DND-41 (cell line): ENCODE measurements around the gene CCDC60.

Source experiments
- ATAC-seq: fragments of 200-7000 bp; cut with Tn5 transposase; 3 replicates; pipeline ENCODE4 v1.9.1; 2021; ENCODE audit warnings: low read depth; ENCODE audit not compliant: insufficient read depth
- DNase-seq: peaks from one replicate; pipeline ENCODE4 v3.0.0-alpha.2; 2020
- H2AFZ ChIP-seq: 2 replicates; pipeline ENCODE4 v1.6.0; 2012; ENCODE audit warnings: low read depth, low read length
- H3K27ac ChIP-seq: 2 replicates; pipeline ENCODE4 v1.5.1; 2012; ENCODE audit warnings: low read length, inconsistent platforms
- H3K27me3 ChIP-seq: fragments of 200-600 bp; sonication (generic); 2 replicates; pipeline ENCODE4 v1.6.0; 2012; ENCODE audit warnings: low read length, mild to moderate bottlenecking, inconsistent platforms; ENCODE audit not compliant: insufficient read depth, poor library complexity
- H3K36me3 ChIP-seq: 2 replicates; pipeline ENCODE4 v1.5.1; 2012; ENCODE audit warnings: low read length, inconsistent platforms; ENCODE audit not compliant: insufficient read depth
- H3K4me1 ChIP-seq: 2 replicates; pipeline ENCODE4 v1.5.1; 2012; ENCODE audit warnings: mild to moderate bottlenecking, low read length; ENCODE audit not compliant: insufficient read depth
- H3K4me2 ChIP-seq: 2 replicates; pipeline ENCODE4 v1.6.0; 2012; ENCODE audit warnings: mild to moderate bottlenecking, moderate library complexity, low read length, inconsistent platforms; ENCODE audit not compliant: insufficient read depth
- H3K4me3 ChIP-seq, 2 experiments: fragments of 200-600 bp in 1 of 2; shearing (Covaris generic) in 1 of 2; 2 replicates each; pipeline ENCODE4 v1.5.1; 2012 to 2016; ENCODE audit warnings: inconsistent platforms in 2 of 2, low read length in 2 of 2, mild to moderate bottlenecking in 2 of 2, low read depth in 1 of 2, moderate library complexity in 1 of 2
- H3K79me2 ChIP-seq: 2 replicates; pipeline ENCODE4 v1.6.0; 2012; ENCODE audit warnings: low read length, inconsistent platforms; ENCODE audit not compliant: insufficient read depth
- H3K9ac ChIP-seq: 2 replicates; pipeline ENCODE4 v1.6.0; 2012; ENCODE audit warnings: low read depth, mild to moderate bottlenecking, inconsistent platforms, low read length, moderate library complexity
- H3K9me3 ChIP-seq: 2 replicates; pipeline ENCODE4 v1.5.1; 2012; ENCODE audit warnings: low read length, moderate library complexity, mild to moderate bottlenecking, inconsistent platforms; ENCODE audit not compliant: insufficient read depth, severe bottlenecking
- H4K20me1 ChIP-seq: 2 replicates; pipeline ENCODE4 v1.6.0; 2012; ENCODE audit warnings: low read length; ENCODE audit not compliant: insufficient read depth
- EZH2 ChIP-seq: IDR thresholded peaks from 3 replicates; pipeline ENCODE4 v1.6.1; 2012; ENCODE audit warnings: borderline replicate concordance, low read depth, mild to moderate bottlenecking, moderate library complexity, low read length, inconsistent platforms; ENCODE audit not compliant: severe bottlenecking
- TF ChIP-seq, protein P1 (sequence below): IDR thresholded peaks from 2 replicates; pipeline ENCODE4 v1.5.1; 2012; ENCODE audit warnings: borderline replicate concordance, low read length, moderate library complexity, mild to moderate bottlenecking; ENCODE audit not compliant: poor library complexity, severe bottlenecking; ENCODE audit errors: extremely low read depth

CCDC60 gene

DNA sequence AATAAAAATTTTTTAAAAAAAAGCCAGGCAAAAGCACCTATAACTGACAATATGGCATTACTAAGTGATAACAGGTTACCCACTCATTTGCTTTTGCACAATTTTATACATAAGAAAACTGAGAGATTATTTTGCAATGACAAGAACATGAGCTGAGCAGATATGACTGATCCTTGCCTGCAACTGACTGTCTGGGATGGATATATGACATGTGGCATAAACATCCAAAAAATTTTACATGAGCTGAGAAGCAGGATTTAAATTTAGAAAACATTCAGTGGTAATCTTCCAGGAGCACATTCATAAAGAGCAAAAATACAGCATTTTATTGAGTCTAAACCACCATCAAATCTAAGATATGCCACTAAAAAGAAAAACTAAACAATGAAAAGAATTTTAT is 133.8 kb downstream of the CCDC60 start:
- TF ChIP-seq, protein P1, sequence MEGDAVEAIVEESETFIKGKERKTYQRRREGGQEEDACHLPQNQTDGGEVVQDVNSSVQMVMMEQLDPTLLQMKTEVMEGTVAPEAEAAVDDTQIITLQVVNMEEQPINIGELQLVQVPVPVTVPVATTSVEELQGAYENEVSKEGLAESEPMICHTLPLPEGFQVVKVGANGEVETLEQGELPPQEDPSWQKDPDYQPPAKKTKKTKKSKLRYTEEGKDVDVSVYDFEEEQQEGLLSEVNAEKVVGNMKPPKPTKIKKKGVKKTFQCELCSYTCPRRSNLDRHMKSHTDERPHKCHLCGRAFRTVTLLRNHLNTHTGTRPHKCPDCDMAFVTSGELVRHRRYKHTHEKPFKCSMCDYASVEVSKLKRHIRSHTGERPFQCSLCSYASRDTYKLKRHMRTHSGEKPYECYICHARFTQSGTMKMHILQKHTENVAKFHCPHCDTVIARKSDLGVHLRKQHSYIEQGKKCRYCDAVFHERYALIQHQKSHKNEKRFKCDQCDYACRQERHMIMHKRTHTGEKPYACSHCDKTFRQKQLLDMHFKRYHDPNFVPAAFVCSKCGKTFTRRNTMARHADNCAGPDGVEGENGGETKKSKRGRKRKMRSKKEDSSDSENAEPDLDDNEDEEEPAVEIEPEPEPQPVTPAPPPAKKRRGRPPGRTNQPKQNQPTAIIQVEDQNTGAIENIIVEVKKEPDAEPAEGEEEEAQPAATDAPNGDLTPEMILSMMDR: no peak
- no peak for TF ChIP-seq EZH2
- Histone ChIP-seq H3K4me3 (no peak overlapping the region), H3K79me2 (no peaks in the 10 kb centered on the region), H3K27ac (no peak overlapping the region), H3K9ac (no peak overlapping the region), H4K20me1 (no peaks in the 10 kb centered on the region), H3K4me2 (no peak overlapping the region), H3K4me1 (no peaks in the 10 kb centered on the region), H2AFZ (no peak overlapping the region), H3K9me3 (no peaks in the 10 kb centered on the region), H3K27me3 (no peaks in the 10 kb centered on the region), H3K36me3 (no peaks in the 10 kb centered on the region)
- no peak for DNase-seq
- ATAC-seq: no peak

DNA sequence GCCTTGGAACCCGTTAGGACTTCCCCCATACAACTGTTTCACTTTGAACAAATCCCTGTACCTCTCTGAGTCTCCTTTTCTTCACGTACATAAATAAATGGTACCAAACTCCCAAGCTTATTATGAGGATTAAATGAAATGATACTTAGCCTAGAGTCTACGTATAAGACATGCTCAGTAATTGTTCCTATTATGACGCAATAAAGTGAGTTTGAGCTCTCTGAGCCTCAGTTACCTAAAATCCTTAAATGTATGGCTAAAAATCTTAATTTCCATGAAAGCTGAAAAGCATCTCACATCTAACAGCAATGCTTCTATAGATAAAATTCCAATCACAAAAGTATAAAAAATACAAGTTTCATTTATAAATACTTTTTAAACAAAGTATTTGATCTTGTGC is 141.1 kb downstream of the CCDC60 start:
- H3K4me3 ChIP-seq: no peak overlapping the region
- no peaks in the 10 kb centered on the region for H3K27me3 ChIP-seq
- H3K4me2 ChIP-seq: no peak overlapping the region
- no peaks in the 10 kb centered on the region for H3K79me2 ChIP-seq
- no peaks in the 10 kb centered on the region for H4K20me1 ChIP-seq
- no peak overlapping the region for H3K9ac ChIP-seq
- H3K4me1 ChIP-seq: no peaks in the 10 kb centered on the region
- no peaks in the 10 kb centered on the region for H3K36me3 ChIP-seq
- H2AFZ ChIP-seq: no peak overlapping the region
- no peak for TF ChIP-seq EZH2
- TF ChIP-seq, protein P1: no peak
- H3K9me3 ChIP-seq: no peaks in the 10 kb centered on the region
- no peak overlapping the region for H3K27ac ChIP-seq
- DNase-seq (no peak), ATAC-seq (no peak)

DNA sequence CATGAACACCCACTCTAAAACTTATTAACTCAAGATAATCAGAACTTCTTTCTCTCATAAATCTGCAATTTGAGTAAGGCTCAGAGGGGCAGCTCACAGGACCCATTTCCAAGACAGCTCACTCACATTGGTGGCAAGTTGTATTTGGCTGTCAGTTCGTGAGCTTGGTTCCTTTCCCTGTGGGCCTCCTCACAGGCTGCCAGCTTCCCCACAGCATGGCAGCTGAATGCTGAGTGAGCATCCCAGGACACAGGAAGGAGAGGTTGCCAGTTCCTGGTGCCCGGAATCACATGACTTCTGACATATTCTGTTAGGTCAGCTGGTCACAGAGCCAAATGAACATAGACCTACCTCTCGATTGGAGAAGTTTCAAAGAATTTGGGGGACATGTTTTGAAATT is 142.4 kb downstream of the CCDC60 start:
- no peak for TF ChIP-seq EZH2
- TF ChIP-seq, protein P1: no peak
- Histone ChIP-seq H3K27me3 (no peaks in the 10 kb centered on the region), H3K79me2 (no peaks in the 10 kb centered on the region), H3K36me3 (no peaks in the 10 kb centered on the region), H3K4me2 (no peak overlapping the region), H3K27ac (no peak overlapping the region), H3K9ac (no peak overlapping the region), H3K4me1 (no peaks in the 10 kb centered on the region), H4K20me1 (no peaks in the 10 kb centered on the region), H2AFZ (no peak overlapping the region), H3K4me3 (no peak overlapping the region), H3K9me3 (no peaks in the 10 kb centered on the region)
- no peak for DNase-seq
- ATAC-seq: no peak

DNA sequence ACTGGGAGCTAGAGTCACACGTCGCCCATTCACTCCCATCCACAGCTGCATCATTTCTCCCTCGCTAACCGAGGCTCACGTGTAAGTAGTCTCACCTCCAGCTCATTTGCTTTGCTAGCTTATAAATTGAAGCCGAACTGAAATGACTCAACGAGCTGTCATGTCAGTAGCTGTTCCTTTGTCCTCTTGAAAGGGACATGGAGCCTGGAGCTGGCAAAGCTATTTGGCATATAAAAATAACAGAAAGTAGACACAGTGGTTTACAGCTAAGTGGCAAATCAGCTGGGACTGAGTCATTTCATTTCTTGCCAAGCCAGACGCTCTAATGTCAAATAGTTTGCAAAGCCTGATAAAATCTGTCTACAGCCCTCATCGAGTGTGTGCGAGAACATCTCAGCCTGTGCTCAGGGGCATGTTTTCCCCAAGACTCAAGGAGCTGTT is 144.6 kb downstream of the CCDC60 start:
- no peak overlapping the region for H3K4me3 ChIP-seq
- no peaks in the 10 kb centered on the region for H3K9me3 ChIP-seq
- H3K79me2 ChIP-seq: no peaks in the 10 kb centered on the region
- H3K9ac ChIP-seq: no peak overlapping the region
- no peaks in the 10 kb centered on the region for H3K4me1 ChIP-seq
- ATAC-seq (no peak), DNase-seq (no peak)
- H4K20me1 ChIP-seq: no peaks in the 10 kb centered on the region
- H2AFZ ChIP-seq: no peak overlapping the region
- H3K4me2 ChIP-seq: no peak overlapping the region
- H3K27me3 ChIP-seq: no peaks in the 10 kb centered on the region
- TF ChIP-seq EZH2: no peak
- TF ChIP-seq, protein P1: no peak
- no peaks in the 10 kb centered on the region for H3K36me3 ChIP-seq
- H3K27ac ChIP-seq: no peak overlapping the region
